GM21526 (cell line): ENCODE measurements around the gene MRPL42.
"Not testable (repeated sequence)": the region's sequence is repeated elsewhere in the genome, so short reads cannot be mapped to it uniquely, and the experiment has no call there.

Experiments
- ATAC-seq: cut with Tn5 transposase; IDR thresholded peaks from one replicate; pipeline ENCODE4 v1.9.1; 2021; ENCODE audit warnings: moderate library complexity; ENCODE audit not compliant: unreplicated experiment, low FRiP score

MRPL42 gene

DNA sequence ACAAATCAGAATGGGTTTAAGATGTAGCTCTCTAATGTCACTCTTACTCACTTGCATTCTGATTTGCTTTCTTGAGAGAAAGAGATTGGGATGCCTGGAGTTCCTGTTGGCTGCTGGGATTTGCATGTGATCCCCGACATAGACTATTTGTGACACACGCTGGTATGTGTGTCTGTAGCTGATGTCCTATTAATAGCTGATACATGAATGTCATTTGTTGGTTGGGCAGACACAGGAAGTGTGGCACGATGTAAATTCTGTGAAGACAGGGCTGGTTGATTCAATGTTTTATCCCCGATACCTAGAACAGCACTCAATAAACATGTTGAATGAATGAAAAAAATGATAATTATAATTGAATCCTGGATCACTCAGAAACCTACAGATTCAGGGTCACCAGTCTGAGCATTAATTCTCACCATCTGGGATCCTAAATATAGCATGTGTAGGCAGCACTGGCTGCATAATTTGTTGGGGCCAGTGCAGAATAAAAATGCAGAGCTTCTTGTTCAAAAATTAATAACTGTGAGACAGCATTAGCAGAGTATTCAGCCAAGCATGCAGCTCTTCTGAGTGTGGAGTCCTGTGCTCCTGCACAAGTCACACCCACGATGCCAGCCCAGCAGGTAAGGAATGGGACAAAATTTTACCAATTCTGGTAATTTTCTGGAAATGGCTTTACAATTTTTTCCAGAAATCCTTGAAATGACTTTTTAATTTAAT is 69.6 kb downstream of the MRPL42 start:
- ATAC-seq: no peak

DNA sequence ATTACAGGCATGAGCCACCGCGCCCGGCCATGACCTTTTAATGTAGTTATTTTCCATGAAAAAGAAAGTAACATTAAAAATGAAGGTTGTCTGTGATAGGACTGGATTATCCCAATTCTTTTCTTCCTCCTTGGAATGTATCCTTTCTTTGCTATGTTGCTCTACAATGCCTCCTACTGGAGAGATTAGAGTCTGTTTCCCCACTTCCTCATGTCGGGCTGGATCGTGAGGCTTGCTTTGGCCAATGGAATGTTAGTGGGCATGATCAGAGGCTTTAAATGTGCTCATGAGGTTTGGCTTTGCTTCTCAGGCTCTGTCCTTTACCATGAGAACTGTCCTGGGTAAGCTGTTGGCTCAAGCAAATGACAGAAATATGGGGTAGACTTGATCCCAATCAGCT is 70.5 kb downstream of the MRPL42 start:
- ATAC-seq: no peak

DNA sequence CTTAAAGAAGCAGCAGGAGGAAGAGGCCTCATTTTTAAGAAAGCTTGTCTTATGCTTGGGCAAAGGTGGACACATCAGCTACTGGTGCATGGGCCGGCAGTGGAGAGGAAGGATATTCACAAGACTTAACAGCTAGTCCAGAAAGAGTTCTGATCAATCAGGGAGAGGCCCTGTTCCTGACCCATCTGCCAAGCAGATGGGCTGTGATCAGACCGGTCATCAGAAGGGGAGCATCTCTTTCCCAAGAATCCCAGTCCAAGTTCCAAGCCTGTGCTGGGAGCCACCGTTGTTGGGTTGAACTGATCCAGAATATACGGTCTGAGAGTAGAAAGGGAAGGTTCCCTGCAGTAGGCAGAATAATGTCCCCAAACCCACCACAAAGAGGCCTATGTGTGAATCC is 72.5 kb downstream of the MRPL42 start:
- ATAC-seq: no peak

DNA sequence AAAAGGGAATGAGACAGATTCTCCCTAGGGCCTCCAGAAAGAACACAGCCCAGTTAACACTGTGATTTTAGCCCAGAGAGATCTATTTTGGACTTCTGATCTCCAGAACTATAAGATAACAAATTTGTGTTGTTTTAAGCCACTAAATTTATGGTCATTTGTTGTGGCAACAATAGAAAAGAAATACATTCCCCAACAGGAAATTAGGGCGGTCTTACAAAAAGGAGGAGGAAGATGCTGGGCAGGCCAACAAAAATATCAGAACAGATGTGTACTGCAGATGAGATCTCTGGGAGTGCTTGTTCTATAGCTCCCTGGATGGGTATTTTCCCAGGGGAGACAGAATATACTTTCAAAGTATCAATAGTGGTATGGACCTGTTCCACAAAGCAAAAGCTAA is 73.2 kb downstream of the MRPL42 start:
- ATAC-seq: no peak

DNA sequence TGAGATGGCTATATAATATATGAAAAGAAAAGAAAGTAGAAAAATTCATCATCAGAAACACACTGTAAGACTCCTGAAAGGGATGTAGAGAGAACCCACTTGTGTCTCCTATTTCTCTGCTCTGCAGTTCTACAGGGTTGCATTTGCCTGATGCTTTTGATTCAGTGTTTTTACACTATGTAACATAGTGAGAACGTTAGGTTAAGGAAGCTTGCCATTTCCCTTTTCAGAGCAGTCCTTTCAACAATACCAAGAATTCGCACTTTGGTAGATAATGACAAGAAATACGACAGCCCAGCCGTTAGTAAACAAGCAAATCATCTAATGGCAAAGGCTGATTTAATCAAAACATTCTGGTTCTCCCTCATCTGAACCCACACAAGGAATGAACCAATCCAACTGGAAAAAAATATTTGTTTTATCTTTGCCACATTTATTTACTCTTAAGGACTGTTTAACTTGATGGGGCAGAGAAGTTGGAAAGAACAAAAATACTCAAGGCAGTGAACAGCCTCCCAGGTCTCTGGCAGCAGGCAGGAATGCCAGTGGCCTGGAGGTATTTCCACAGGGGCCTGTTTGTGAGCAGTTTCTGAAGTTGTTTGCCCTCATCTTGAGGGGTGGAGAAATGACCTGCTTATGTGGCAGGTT is 74.4 kb downstream of the MRPL42 start:
- ATAC-seq: no peak

DNA sequence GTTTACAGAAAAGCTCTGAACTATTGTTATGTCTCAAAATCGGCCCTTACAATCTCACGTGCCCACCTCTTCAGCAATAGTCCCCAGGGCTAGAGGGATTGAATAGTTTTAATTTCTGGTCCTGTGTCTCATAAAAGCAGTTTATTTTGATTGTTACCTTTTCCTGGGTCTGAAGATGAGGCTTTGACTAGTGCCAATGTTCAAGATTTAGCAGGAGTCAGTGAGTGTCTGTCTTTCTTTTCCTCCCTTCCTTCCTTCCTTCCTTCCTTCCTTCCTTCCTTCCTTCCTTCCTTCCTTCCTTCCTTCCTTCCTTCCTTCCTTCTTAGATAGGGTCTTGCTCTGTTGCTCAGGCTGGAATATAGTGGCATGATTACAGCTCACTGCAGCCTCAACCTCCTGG is 80.5 kb downstream of the MRPL42 start:
- no peak for ATAC-seq

DNA sequence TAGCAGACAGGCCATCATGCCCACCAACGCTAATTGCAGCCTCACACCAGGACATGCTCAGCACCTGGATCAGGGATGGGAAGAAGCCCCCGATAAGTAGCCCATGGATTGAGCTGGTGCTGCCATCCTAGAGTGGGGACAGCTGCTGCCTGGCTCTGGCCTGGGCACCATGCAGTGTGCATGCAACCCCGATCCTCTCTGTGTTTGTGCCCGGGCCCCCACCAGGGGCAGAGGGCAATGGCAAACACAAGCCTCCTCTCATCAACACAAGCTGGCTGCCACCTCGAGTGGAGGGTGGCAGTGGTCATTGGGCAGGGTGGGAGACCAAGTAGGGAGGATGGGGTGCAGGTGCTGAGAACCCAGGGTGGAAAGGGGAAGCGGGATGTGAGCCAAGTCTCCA is 81.9 kb downstream of the MRPL42 start:
- ATAC-seq: no peak

DNA sequence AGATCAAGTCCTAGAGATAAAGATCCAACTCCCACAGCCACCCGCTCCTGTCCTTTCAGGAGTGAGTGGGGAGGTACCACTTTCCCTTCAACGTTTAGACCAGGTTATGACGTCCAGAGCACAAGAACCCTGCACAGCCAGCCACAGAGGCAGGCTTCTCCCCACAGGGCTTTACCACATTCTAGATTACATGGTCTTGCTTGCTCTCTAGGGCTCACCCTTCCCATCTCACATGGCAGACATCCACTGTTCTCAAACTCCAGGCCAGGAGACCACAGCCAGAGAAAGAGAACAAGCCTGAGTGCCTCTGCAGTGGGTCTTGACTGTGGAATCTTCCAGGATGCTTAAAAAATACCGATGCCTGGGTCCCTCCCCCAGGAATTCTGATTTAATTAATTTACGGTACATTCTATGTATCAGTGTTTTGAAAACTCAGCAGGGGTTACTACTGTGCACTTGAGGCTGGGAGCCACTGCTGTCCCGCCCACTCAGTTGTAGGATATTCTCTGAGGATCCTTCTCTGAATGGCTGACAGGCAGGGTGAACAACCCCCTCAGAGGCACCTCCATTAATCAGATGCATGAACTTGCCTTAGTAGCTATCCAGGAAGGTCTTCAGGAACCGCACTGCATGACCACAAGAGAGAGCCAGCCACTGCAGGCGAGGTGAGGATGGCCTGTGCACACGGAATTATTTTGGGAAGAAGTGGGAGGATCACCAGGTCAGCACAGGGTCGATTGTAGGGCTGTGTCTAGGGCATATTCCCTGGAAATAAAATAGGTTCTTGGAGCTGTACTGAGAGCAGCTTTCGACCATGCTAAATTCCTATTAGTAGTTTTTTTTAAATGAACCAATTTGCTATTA is 83.7 kb downstream of the MRPL42 start:
- ATAC-seq: no peak

DNA sequence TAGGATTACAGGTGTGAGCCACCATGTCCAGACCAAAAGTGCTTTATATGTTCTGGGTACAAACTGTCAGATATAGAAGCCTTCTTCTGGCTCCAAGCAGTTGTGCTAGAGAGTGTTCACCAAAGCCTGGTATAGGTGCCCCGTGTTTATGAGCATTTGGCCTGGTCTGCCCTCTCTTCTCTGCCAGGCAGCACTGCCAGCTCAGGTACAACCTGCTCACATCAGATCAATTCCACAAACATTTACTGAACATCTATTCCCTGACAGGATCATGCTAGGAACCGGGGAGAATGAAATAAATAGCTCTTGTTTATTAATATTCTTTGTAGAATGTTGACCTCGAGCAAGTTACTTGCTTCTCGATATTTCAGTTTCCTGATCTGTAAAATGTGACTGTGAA is 85.1 kb downstream of the MRPL42 start:
- no peak for ATAC-seq

DNA sequence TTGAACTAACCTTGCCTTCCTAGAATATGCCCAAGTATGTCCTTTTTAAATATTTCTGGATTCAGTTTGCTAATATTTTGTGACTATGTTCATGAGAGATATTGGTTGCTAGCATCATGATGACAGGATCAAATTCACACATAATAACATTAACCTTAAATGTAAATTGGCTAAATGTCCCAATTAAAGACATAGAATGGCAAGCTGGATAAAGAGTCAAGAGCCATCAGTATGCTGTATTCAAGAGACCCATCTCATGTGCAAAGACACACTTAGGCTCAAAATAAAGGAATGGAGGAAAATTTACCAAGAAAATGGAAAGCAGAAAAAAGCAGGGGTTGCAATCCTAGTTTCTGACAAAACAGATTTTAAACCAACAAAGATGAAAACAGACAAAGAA is 90.6 kb downstream of the MRPL42 start:
- ATAC-seq: not testable (repeated sequence)

DNA sequence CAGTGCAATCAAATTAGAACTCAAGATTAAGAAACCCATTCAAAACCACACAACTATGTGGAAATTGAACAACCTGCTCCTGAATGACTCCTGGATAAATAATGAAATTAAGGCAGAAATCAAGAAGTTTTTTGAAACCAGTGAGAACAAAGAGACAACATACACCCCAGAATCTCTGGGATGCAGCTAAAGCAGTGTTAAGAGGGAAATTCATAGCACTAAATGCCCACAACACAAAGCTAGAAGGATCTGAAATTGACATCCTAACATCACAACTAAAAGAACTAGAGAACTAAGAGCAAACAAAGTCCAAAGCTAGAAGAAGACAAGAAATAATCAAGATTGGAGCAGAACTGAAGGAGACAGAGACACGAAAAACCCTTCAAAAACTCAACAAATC is 91.4 kb downstream of the MRPL42 start:
- not testable (repeated sequence) for ATAC-seq

DNA sequence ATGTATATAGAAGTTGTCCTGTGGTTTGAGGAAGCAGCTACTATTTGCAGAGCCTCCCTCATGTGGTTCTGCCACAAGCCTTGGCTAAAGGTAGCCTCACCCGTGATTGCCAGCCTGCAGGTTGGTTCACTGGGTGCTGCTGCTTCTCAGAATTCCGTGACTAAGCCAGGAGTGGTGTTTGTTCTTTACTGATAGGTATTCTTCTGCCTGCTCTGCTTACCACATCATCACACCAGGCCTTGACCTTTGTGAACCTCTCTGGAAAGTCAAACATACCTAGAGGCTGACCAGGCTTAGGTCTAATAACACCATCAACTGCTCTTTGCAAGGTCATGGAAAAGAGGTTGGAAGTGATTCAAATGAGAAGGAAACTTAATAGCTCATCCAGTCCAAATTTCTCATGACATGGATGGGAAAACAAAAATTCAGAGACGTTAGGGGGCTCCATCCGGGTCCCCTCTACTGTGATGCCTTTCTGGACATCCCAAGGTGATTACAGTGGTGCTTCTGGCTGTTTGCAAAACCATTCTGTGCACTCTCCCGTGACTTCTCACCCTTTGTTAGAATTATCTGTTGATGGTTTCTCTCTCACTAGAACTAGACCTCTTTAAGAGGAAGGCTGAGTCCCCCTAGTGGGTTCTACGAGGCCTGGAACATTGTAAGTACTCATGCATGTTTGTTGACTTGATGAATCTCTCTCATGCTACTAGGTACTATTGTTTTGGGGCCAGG is 96.7 kb downstream of the MRPL42 start:
- no peak for ATAC-seq

DNA sequence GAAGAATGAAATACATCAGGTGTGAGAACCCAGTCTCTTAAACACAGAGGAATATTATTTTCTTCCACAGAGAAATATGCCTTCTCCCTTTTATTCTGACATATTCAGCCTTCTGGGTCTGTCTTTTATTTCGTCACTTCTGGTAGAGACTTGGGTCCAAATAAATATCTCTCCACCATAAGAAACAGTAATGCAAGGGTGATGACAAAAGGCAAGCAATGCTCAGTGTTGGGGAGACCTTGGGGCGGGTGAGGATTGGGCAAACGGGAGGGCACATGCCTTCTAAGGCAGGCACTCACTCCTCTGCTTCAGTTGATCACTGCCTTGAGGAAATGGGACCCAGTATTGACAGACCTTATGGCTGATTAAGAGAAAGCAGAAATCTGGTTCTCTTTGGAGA is 98.4 kb downstream of the MRPL42 start:
- no peak for ATAC-seq
